Small intestine (tissue), 7 donors: Measurements from ENCODE around the gene CDH13. TPM values are rescaled to one million over a fixed set of nuclear protein-coding genes. Genes with fewer than 3 reads are reported as not detected.

Experiments
- DNase-seq, 2 donors: peaks; one replicate each; pipeline versions ENCODE4 v3.0.0 to v3.0.0-alpha.2; 2013
- FAIRE-seq: peaks from 2 replicates; lab custom pipeline; 2012; peaks lifted over from hg19 to GRCh38; lab: Jason Lieb, UNC
- H3K27ac ChIP-seq, 3 donors: one replicate each; pipeline ENCODE4 v1.5.1; 2013; ENCODE audit warnings: low read length in 2 of 3, mild to moderate bottlenecking in 2 of 3, control low read depth in 1 of 3, inconsistent platforms in 1 of 3, low read depth in 1 of 3, moderate library complexity in 1 of 3
- H3K27me3 ChIP-seq, 3 donors: one replicate each; pipeline ENCODE4 v1.6.1; 2013; ENCODE audit warnings: low read length in 3 of 3, inconsistent platforms in 1 of 3; ENCODE audit not compliant: control insufficient read depth in 3 of 3, insufficient read depth in 3 of 3
- H3K36me3 ChIP-seq, 3 donors: one replicate each; pipeline ENCODE4 v1.6.1; 2013; ENCODE audit warnings: low read length in 3 of 3, inconsistent platforms in 1 of 3, low read depth in 1 of 3, mild to moderate bottlenecking in 1 of 3, moderate library complexity in 1 of 3; ENCODE audit not compliant: control insufficient read depth in 3 of 3, insufficient read depth in 2 of 3
- H3K4me1 ChIP-seq, 3 donors: one replicate each; pipeline ENCODE4 v1.6.1; 2013; ENCODE audit warnings: low read length in 2 of 3, inconsistent platforms in 1 of 3, low read depth in 1 of 3, mild to moderate bottlenecking in 1 of 3, moderate library complexity in 1 of 3; ENCODE audit not compliant: control insufficient read depth in 3 of 3, insufficient read depth in 2 of 3
- H3K4me3 ChIP-seq, 3 donors: one replicate each; pipeline ENCODE4 v1.5.1; 2013; ENCODE audit warnings: low read length in 3 of 3, control low read depth in 1 of 3, inconsistent platforms in 1 of 3, low read depth in 1 of 3, mild to moderate bottlenecking in 1 of 3, moderate library complexity in 1 of 3
- H3K9me3 ChIP-seq, 2 donors: one replicate each; pipeline ENCODE4 v1.6.1; 2013; ENCODE audit warnings: low read depth in 1 of 2, low read length in 1 of 2; ENCODE audit not compliant: control insufficient read depth in 2 of 2, insufficient read depth in 1 of 2
- WGBS, 3 donors: extraction: QIAGEN DNeasy Blood & Tissue Kit; methylation state at CpG; one replicate each; pipeline ENCODE4 v1.1.7; 2013; 5-methylcytosine and 5-hydroxymethylcytosine counted together
- polyA plus RNA-seq, 4 donors: library from polyadenylated mRNA; stranded (reverse) in 3 of 4; unstranded in 1 of 4; fragments of 200-250 nt in 3 of 4; fragments of 120-200 nt in 1 of 4; gene quantifications; one replicate each; pipeline versions ENCODE4 v1.2.1 to v1.2.3, GENCODE V29; 2013
- donor health status: healthy with polysubstance abuse.
- donor health status: control.
- donor health status: control.
- donor health status: Bipolar disorder and iron deficiency.
- donor health status: healthy.

CDH13 gene
- polyA plus RNA-seq, 4 donors, result 0.27 to 15.0 (median 2.9) TPM; not detected in 1

- Histone ChIP-seq H3K4me1 (no peaks in the 10 kb centered on the region), H3K27me3 (no peaks in the 10 kb centered on the region), H3K4me3 (no peak overlapping the region), H3K9me3 (no peaks in the 10 kb centered on the region), H3K36me3 (no peaks in the 10 kb centered on the region), H3K27ac (no peak overlapping the region)
- DNase-seq, result no peak
- no peak for FAIRE-seq
- WGBS, 3 donors, result 74 to 84% (median 78%) methylated on average over 3 of the region's 3 CpGs
These were observed 128.1 kb downstream of the CDH13 start for GRCh38 chr16:82754716-82755513.

- H3K4me1 ChIP-seq, result no peaks in the 10 kb centered on the region
- WGBS, 3 donors, result 82 to 94% (median 82%) methylated on average over 4 of the region's 4 CpGs
- H3K27me3 ChIP-seq, result no peaks in the 10 kb centered on the region
- no peak for DNase-seq
- no peak for FAIRE-seq
- no peak overlapping the region for H3K27ac ChIP-seq
- no peaks in the 10 kb centered on the region for H3K9me3 ChIP-seq
- no peak overlapping the region for H3K4me3 ChIP-seq
- no peaks in the 10 kb centered on the region for H3K36me3 ChIP-seq
These were observed 129.0 kb downstream of the CDH13 start for GRCh38 chr16:82755570-82756282.

DNA sequence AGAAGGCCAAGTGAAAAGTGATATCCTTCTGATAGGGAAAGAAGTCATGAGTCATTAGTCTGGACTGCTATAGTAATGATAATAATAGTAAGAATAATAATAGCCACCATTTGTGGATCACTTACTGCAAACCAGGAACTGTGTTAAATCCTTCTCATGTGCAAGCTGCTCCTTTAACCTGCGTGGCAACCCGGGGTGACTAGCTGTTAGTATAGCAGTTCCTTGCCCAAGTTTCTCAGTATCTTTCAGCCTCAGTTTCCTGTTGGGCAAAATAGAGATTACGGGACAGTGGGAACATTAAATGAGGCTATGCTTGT, 129.5 kb downstream of the CDH13 start:
- DNase-seq, result no peak
- FAIRE-seq, result no peak
- Histone ChIP-seq H3K36me3 (no peaks in the 10 kb centered on the region), H3K27me3 (no peaks in the 10 kb centered on the region), H3K9me3 (no peaks in the 10 kb centered on the region), H3K4me1 (no peaks in the 10 kb centered on the region), H3K27ac (no peak overlapping the region), H3K4me3 (no peak overlapping the region)
- 71 to 86% (median 71%) methylated on average over 3 of the region's 3 CpGs for WGBS, 3 donors

- Histone ChIP-seq H3K36me3 (no peaks in the 10 kb centered on the region), H3K4me3 (no peak overlapping the region), H3K4me1 (peaks cover 0 to 6% (median 0%) of the 10 kb centered on the region in 3 donors), H3K27me3 (no peaks in the 10 kb centered on the region), H3K9me3 (no peaks in the 10 kb centered on the region), H3K27ac (no peak overlapping the region)
- 93 to 97% (median 96%) methylated on average over 4 of the region's 4 CpGs for WGBS, 3 donors
- FAIRE-seq (no peak), DNase-seq (no peak)
These were observed 131.6 kb downstream of the CDH13 start for GRCh38 chr16:82758406-82758805.

DNA sequence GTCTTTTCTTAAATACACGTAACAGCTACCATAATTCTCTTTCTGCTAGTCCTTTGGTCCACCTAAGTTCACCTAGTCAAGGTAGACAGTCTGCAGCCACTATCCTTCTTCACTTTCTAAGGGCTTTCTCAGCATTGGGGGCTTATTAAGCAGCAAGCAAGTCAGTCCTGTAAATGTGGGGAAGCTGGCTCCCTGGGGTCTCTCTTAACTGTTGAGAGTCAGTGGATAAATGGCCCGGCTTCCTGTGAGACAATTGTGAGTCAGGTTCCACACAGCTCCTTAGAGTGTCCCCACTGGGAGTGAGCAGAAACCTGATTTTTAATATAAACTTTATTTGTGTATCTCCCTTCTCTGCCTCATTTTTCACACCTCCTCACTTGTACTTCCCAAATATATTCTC, 132.1 kb downstream of the CDH13 start:
- no peak overlapping the region for H3K4me3 ChIP-seq
- no peak for FAIRE-seq
- no peaks in the 10 kb centered on the region for H3K9me3 ChIP-seq
- no peaks in the 10 kb centered on the region for H3K36me3 ChIP-seq
- peaks cover 0 to 6% (median 0%) of the 10 kb centered on the region in 3 donors for H3K4me1 ChIP-seq
- H3K27ac ChIP-seq, result no peak overlapping the region
- H3K27me3 ChIP-seq, result no peaks in the 10 kb centered on the region
- WGBS, 3 donors, result 92 to 97% (median 95%) methylated on average over 2 of the region's 2 CpGs
- no peak for DNase-seq

- Histone ChIP-seq H3K27ac (peak overlapping the region in 1 of 3 donors; percentile 2), H3K9me3 (no peaks in the 10 kb centered on the region), H3K36me3 (no peaks in the 10 kb centered on the region), H3K4me1 (peaks cover 0 to 6% (median 0%) of the 10 kb centered on the region in 3 donors), H3K4me3 (no peak overlapping the region), H3K27me3 (no peaks in the 10 kb centered on the region)
- WGBS, 3 donors, result 74 to 81% (median 79%) methylated on average over 4 of the region's 4 CpGs
- FAIRE-seq (no peak), DNase-seq (no peak)
These were observed 134.5 kb downstream of the CDH13 start for GRCh38 chr16:82761236-82761635.

DNA sequence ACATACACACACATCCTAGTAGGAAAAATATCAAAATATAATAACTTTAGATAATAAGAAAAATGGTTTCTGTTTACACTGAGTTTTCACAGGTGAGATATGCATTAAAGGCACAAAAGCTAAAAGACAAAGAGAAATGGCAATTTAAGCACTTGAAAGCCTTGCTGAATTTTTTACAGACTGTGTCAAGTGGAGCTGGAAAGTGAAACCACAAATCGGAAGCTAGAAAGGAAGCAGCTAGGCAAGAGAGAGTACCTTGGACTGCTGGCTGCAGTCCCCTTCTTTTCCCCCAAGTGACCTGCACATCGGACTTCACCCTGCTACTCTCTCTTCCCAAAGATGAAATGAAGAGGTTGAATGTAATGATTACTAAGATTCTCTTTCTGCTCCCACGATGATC, 135.1 kb downstream of the CDH13 start:
- DNase-seq, result peak; percentile 74 to 79
- Histone ChIP-seq H3K4me1 (peaks cover 0 to 6% (median 0%) of the 10 kb centered on the region in 3 donors), H3K36me3 (no peaks in the 10 kb centered on the region), H3K27ac (peak overlapping the region in 1 of 3 donors; percentile 2), H3K9me3 (no peaks in the 10 kb centered on the region), H3K27me3 (no peaks in the 10 kb centered on the region), H3K4me3 (no peak overlapping the region)
- WGBS, 3 donors, result 2 to 15% (median 8%) methylated on average over 3 of the region's 3 CpGs
- no peak for FAIRE-seq

GRCh38 chr16:82763371-82763770, 136.6 kb downstream of the CDH13 start:
- Histone ChIP-seq H3K36me3 (no peaks in the 10 kb centered on the region), H3K27me3 (no peaks in the 10 kb centered on the region), H3K4me3 (no peak overlapping the region), H3K4me1 (peaks cover 0 to 6% (median 0%) of the 10 kb centered on the region in 3 donors), H3K9me3 (no peaks in the 10 kb centered on the region), H3K27ac (no peak overlapping the region)
- 89 to 96% (median 90%) methylated on average over 2 of the region's 2 CpGs for WGBS, 3 donors
- DNase-seq (no peak), FAIRE-seq (no peak)
